GM19099 (cell line): ENCODE results near the gene RNPEPL1.

Source experiments
- POLR2A ChIP-seq: IDR thresholded peaks from 3 replicates; pipeline ENCODE4 v1.6.1; 2011; ENCODE audit warnings: low read depth; ENCODE audit not compliant: insufficient read length; ENCODE audit errors: extremely low read depth

RNPEPL1 gene

GRCh38 chr2:240567872-240568677, at the start of gene RNPEPL1:
Gene RNPEPL1, plus strand, starts transcription at chr2:240568484. Its CDS starts 103 bp downstream, at chr2:240568587.
- TF ChIP-seq POLR2A: no peak

GRCh38 chr2:240518981-240519380, 49.3 kb upstream of the RNPEPL1 start:
- TF ChIP-seq POLR2A: no peak

GRCh38 chr2:240519396-240520129, 48.7 kb upstream of the RNPEPL1 start:
- TF ChIP-seq POLR2A: no peak

- no peak for TF ChIP-seq POLR2A
Measured at GRCh38 chr2:240520130-240520973, 47.9 kb upstream of the RNPEPL1 start.

GRCh38 chr2:240520974-240521350, 47.3 kb upstream of the RNPEPL1 start:
- TF ChIP-seq POLR2A: no peak

- no peak for TF ChIP-seq POLR2A
Measured at GRCh38 chr2:240522406-240522805, 45.9 kb upstream of the RNPEPL1 start.

GRCh38 chr2:240523451-240524281, 44.6 kb upstream of the RNPEPL1 start:
- TF ChIP-seq POLR2A: no peak

GRCh38 chr2:240524963-240525718, 43.1 kb upstream of the RNPEPL1 start:
- no peak for TF ChIP-seq POLR2A

- no peak for TF ChIP-seq POLR2A
Measured at GRCh38 chr2:240525802-240526201, 42.5 kb upstream of the RNPEPL1 start.

GRCh38 chr2:240526521-240526920, 41.8 kb upstream of the RNPEPL1 start:
- no peak for TF ChIP-seq POLR2A

GRCh38 chr2:240527153-240527750, 41.0 kb upstream of the RNPEPL1 start:
- no peak for TF ChIP-seq POLR2A

- TF ChIP-seq POLR2A: no peak
Measured at GRCh38 chr2:240528406-240529040, 39.8 kb upstream of the RNPEPL1 start.
